NCI-H2196 treated with DMSO at 0.1 percent for 48 hours (cell line): ENCODE results near the gene ANKRD13B.

Source experiments
- DNase-seq: peaks from one replicate; lab custom pipeline; 2025; ENCODE audit not compliant: unreplicated experiment; lab: John Stamatoyannopoulos, UW

ANKRD13B gene

DNA sequence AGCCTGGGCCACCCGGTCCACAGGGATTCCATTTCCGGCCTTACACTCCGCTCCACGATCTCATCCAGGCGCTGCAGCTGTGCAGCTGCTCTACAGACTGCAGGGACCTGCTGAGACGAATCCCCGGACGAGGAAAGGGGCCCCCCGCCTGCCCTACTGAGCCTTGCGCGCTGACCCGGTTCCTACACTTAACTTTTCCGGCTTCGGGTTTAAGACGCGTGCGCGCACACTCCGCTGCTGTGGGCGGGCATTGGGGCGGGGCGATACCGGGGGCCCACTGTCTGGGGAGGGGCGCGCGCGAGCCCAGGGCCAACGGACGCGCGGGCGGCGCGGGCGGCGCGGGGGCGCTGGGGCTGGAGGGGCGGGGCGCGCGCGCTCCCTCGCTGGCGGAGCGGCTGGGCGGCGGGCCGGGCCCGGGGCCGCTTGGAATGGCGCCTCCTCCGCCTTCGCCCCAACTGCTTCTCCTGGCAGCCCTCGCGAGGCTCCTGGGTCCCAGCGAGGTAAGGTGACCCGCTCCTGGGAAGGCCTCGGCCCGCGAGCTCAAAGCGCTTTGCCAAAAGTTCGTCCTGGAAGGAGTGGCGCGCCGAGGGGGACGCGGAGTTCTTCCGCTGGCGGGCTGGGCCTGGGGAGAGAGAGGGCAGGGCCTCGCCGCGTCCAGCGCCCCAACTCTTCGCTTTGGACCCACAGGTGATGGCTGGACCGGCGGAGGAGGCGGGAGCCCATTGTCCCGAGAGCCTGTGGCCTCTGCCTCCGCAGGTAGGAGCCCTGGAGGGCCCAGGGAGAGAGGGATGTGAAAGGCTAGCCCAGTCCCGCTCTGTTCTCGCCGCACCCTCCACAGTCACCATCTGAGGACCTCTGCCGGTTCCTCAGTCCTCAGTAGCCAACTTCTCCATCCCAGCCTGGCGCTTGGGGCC is 24.3 kb upstream of the ANKRD13B start, which contains the start of gene TP53I13:
Gene TP53I13, plus strand, starts transcription at position 371 of the 914 bp plus-strand sequence. Its CDS starts 58 bp downstream, at position 429.
- DNase-seq, result peak; percentile 43

DNA sequence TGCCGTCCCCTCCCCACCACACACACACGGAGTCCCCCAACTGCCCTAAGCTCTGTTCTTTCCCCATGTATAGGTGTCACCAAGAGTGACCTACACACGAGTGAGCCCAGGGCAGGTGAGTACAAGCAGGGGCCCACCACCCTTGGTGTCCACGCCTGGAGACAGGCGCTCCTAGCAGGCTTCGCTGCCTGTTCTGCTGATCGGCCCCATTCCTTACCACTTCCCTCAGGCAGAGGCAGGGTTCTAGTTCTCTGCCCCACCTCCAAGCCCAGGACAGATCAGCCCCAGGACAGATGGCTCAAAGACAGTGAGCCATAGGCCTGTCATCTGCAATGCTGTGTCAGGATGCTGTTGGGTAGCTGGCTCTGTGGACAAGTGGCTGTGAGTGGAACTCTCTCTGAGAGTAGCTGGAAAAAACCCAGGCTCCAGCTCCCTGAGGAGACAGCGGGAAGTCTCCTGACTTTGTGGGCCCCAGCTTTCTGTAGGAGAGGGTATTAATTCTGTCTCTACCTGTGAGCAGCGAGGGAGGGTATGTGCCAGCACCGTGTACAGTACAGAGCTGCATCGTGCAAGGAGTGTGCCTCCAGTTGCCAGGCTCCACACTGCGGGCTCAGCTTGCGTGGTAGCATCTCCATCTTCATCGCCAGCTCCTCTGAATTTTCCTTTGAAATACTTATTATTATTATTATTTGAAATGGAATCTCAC is 23.5 kb upstream of the ANKRD13B start:
- DNase-seq, result no peak

DNA sequence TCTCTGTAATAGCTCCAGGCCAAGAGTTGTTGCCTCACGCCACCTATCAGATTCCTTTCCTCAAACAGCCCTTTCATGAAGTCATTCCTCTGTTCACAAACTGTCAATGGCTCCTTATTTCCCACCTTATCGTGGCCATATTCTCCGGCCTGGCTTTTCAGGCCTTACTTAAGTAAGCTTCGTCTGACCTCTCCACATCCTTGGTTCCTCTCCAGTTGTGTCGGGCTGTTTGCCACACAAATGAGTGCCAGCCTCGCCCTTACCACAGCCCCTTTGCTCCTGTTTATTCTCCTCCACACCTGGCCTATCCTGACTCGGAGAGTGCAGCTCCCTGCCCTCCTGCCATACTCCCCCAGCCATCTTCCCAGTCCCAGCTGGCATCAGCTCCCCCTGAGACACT is 22.4 kb upstream of the ANKRD13B start:
- no peak for DNase-seq

DNA sequence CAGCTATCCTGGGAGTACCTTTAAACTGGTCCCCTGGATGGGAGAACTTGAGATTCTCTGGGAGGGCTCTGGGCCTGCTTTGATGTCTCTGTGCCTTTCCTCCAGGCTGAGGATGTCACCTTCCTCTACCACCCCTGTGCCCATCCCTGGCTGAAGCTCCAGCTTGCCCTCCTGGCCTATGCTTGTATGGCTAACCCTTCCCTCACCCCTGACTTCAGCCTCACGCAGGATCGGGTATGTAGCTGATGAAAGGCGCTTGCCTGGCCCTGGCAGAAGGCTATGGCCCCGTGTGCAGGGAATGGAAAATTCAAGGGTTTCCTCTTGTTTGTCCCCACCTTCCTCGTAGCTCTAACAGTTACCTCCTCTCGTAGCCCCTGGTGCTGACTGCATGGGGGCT is 21.4 kb upstream of the ANKRD13B start:
- DNase-seq, result no peak

DNA sequence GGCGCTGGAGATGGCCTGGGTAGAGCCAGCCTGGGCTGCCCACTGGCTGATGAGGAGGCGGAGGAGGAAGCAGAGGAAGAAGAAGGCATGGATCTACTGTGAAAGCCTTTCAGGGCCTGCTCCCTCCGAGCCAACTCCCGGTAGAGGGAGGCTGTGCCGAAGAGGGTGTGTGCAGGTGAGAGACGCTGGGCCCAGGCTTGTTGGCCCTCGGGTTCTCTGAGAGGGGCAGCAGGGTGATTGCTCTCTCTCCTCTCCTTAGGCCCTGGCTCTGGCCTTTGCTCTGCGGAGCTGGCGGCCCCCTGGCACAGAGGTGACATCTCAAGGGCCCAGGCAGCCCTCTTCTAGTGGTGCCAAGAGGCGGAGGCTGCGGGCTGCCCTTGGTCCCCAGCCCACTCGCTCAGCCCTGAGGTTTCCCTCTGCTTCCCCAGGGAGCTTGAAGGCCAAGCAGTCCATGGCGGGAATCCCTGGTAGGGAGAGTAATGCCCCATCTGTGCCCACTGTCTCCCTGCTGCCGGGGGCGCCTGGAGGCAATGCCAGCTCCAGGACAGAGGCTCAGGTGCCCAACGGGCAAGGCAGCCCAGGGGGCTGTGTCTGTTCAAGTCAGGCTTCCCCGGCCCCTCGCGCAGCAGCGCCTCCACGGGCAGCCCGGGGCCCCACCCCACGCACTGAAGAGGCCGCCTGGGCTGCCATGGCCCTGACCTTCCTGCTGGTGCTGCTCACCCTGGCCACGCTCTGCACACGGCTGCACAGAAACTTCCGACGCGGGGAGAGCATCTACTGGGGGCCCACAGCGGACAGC is 20.9 kb upstream of the ANKRD13B start:
- no peak for DNase-seq

DNA sequence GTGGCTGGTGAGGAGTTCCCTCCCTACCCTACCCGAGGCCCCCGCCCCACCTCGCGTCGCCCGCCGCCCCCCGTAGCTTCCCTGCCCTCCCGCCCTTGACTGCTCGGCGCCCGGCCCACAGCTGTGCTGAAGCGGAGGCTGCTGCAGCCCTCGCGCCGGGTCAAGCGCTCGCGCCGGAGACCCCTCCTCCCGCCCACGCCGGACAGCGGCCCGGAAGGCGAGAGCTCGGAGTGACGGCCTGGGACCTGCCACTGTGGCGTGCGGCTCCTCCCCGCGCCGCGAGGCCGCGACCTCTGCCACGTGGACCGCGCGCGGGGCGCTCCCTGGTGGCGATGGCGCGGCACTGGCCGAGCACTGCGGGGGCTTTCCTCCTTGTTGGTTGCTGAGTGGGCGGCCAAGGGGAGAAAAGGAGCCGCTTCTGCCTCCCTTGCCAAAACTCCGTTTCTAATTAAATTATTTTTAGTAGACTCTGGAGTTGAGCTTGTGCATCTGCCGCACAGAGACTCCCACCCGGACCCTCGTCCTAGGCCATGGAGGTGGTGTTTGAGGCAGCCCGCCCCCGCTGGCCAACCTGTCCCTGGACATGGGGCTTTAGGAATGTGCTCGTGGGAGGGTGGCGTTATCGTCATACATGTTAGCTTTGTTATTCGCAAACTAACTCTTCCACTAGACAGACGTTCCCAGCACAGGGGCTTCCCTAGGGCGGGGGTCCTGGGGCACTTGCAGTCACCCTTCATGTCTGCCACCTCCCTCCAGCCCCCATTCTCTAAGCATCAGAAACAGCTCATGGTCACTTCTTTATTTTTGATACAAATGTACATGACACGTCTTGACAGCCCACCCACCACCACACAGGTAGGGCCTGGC is 20.0 kb upstream of the ANKRD13B start:
- DNase-seq, result no peak

DNA sequence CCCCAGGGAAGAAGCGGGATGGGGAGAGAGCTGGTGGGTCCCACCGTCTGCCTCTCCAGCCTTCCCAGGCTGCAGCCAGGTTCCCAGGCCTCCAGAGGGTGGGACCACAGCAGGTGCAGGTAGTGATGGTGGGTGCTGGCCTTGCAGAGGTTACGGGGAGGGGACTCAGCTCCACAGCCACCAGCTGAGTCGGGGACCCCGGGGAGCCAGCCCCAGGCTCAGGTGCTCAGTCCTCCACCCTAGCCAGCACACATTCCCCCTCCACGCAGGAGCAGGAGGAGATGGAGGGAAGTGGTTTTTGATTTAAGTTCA is 19.4 kb upstream of the ANKRD13B start:
- DNase-seq, result no peak

DNA sequence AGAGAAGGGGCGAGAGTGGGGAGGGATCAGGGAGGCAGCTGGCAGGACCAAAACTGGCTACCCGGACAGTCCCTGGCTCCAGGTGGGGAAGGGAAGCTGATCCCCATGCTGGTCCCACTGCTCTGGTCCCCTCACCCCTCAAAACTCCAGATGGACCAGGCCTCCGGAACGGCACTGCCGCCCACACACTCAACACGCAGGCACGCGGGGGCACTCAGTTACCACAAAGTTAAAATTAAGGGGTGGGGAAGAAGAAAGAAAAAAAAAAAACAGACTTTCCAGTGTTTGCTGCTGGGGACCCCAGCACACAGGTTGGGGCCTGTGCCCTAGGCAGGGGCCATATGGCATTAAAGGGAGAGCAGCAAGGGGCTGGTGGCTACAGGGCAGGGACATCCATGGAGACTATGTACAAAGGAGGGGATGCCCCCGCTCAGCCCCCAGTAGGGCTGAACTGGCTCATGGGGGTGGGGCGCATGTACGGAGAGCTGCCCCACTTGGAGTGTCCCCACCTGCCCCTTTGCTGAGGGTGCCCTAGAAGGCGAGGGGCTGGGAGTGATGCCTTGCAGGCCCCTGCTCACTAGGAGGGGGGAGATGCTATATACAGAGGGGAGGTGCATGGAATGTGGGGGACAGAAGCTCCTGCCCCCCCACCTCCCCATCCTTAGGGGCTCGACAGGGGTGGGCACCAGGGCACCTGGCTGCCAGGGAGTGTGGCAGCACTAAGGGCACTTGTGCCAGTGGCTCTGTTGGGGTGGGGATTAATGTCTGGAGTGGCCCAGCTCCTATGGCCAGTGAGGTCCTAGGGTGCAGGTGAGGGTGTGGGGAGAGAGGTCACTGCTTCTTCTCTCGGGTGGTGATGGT is 18.8 kb upstream of the ANKRD13B start:
- no peak for DNase-seq

DNA sequence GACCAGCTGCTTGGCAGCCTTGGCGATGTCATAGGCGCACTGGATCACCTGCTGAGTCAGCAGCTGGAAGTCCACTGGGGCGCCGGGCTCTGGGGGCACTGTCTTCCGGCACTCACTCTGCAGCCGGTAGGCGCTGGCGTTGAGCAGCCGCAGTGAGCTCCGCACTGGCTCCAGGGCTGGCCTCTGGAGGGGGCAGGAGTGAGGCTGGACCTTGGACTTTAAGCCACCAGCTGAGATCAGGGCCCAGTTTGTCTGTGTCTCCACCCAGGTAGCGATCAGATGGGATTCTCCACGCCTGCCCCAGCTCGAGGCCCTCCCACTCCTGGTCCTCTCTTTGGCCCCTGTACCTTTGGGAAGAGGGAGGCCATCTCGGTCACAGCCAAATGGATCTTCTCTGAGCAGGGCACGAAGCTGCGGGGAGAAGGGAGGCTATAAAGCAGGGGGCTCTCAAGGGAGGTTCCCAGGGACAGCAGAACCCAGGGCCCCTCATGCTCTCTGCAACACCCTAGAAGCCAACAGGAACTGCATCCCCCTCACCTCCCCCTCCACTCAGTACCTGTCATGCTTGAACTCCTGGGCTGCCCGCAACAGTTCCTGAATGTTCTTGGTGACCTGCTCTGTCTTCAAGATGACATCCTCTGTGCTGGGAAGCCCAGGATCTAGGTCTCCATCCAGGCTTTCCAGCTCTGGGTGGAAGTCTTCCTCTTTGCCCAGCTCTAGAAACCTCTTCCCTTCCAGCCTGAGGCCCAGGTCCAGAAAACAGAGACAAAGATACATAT is 18.0 kb upstream of the ANKRD13B start:
- DNase-seq, result no peak

DNA sequence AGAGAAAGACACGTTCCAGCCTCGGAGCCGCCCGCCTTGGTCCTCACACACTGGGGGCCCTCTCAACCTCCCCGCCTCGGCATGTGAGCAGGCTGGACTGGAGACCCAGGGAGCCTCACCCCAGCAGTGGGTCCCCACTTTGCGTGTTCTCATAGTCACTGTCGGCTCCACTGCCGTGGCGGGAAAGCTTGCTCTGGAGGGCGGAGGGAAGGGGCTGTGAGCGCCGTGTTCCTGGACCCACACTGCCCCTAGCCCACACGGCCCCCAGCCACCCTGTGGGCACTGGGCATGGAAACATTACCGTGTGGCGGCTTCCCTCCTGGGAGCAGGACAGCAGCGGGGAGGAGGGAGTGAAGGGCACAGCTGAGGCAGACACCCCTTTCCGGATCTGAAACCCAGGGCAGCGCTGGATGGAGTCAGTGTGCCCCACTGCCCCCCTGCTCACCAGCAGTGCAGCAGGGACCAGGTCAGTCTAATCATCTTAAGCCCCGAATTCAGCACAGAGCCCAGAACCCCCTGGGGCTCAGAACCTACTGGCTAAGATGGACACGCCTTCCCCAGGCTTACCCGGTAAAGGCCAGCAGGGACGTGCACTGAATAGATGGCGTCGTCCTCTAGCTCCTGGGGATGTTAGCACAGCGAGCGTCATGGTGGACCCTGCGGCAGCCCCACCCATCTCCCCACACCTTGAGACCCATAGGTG is 17.3 kb upstream of the ANKRD13B start:
- DNase-seq, result no peak

DNA sequence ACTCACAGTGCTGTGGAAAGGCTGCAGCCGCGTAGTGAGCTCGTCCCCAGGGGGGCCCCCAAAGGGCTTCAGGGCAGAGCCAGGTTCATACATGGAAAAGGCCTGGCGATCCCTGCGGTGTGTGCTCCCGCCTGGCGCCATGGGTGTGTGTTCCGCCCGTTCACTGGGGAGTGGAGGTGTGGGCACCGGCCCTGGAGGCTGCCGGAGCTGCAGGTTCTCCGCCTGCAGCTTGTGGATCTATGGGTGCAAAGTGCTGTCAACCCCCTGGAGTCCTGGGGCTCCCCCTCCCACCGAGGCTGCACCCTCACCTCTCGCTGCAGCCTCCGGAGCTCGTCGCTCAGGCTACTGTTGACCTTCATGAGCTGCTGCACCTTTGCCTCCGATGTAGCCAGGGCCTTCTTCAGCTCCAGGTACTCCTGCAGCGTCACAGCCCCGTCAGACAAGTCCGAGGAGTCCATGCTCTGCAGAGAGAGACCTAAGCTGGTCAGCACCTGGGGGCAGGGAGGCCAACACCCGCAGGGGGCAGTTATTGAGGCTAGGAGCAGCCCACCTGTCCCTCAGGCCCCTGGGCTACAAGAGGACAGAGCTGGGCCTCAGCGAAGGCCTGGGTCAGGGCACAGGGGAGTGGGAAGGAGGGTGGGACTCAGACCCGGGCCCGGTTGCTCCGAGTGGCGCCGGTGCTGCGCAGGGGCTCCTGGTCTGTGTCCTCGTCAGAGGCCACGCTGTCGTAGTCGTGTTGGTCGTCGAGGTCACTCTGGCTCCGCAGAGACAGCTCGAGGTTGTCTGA is 16.5 kb upstream of the ANKRD13B start:
- no peak for DNase-seq

DNA sequence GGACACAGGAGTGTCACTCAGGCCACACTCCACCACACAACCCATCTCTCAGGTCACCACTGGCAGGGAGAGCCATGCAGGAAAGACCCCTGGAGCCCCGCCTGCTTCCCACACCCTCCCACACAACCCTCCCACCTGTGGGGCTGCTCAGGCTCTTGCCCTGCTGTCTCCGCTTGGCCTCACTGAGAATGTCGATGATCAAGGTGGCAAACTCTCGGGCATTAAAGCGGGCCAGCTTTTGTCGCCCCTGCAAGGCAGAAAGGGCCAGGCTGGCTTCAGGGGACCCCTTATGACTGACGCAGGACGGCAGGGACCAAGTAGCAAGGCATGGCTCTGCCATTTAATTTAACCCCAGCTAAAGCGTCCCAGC is 15.9 kb upstream of the ANKRD13B start:
- DNase-seq, result no peak

DNA sequence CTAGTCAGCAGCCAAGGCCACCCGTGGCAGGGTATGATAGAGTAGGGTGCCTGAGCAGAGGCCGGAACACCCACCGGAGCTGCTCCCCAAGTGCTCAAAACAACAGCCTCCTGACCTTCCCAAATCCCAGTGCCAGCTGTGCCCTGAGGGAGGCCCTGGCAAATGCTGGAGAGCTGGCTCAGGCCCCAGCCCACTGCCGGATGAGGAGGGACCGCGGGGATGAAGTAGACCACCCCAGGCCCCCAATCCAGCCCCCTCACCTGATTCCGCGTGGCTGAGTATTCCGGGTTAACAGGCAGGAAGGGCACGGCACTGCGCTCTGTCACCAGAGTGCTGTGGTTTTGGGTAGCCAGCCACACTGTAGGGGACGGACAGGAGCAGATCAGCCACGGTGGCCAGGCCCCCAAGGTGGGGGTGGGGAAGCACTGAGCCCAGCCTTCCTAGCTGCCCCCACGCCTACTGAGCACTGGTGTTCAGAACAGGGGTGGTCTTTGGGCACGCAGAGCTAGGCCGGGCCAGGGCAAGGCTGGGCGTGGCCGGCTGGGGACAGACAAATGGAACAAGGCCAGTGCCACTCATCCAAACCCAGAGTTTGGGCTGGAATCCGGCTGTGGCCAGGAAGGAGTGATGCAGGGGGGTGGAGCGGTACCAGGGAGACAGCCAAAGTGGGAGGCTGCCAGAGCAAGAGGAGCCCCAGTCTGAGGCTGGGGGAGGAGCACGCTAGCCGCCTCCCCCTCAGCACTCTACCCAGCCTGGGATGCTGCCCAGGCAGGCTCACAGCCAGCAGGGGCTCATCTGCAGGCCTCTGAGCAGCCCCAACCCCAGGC is 15.3 kb upstream of the ANKRD13B start:
- DNase-seq, result no peak

DNA sequence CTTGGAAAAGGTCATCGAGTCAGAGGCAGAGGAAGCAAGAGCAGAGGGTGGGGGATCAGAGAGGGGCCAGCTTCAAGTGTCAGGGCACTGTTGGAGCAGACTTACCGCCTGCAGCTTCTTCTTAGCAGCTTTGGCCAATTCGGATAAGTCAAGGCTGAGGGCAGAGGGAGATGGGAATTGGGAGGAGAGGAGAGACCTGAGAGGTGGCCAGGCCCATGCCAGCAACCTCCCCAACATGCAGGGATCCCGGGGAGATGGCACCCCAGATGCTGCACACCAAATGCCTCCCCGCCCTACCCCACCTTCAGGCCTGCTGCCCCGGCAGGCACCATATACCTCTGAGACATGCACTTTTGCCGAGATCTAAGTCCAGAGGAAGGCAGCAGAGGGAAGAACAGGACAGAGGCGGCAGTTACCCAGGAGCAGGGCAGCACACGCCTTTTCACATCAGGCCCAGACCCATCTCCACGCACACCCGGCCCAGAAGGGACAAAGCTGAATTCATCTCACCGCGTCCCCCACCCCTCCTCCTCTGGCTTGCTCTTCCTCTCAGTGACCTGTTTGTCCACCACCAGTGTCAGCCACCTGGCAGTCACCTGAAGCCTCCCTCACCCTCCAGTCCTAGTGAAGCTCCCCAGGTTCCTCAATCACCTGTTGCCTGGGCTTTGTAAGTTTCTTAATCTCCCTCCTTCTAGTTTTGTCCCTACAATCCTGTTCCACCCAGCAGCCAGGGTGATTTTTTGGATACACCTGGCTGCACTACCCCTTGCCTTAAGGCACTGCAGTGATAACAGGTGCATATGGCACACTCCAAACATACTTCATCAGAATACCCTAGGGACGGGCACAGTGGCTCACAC is 14.1 kb upstream of the ANKRD13B start:
- no peak for DNase-seq

DNA sequence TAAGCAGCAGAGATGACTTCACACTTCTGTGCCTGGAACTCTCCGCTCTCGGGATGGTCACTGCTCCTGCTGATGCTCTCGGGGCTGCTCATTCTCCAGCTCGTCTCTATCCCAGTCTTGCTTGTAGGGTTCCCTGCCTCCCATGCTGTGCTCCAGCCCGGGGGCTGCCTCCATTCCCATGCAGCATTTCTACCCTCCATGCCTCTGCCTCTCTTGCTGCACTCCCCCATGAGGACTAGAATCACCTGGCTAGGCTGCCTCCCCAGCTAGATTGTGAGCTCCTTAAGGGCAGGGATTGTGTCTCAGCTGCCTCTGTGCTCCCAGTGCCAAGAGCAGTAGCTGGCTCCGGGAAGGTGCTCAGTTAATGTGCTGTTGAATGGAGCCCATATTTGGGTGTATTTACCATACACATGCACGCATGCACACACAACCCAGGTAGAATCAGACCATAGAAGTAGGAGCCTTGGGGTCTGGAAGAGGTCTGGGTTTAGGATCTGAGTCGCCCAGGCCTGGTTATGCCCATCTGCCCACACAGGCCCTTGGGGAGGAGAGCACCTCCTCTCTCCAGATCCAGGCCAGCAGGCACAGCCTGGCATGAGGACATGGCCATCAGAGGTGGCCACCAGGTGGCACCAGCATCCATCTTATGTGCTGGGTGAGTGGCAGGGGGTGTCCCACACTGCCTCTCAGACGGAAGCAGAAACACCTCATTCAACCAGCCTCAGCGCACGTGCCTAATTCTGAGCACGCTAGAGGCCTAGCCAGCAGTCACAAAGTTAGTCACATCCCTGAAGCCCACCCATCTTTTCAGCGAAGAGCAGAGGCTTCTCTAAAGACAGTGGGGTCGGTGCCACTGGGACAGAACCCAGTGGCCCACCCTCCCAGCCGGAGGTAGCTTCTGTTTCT is 12.8 kb upstream of the ANKRD13B start:
- DNase-seq, result no peak
